Raji (cell line): ENCODE measurements around the gene COL17A1.

Source experiments
- POLR2A ChIP-seq: IDR thresholded peaks from 2 replicates; pipeline ENCODE4 v1.6.1; 2011; ENCODE audit warnings: low read depth, low read length, control low read depth; ENCODE audit not compliant: insufficient read depth

COL17A1 gene

GRCh38 chr10:104041891-104042535 is 43.7 kb downstream of the COL17A1 start:
- no peak for TF ChIP-seq POLR2A

DNA sequence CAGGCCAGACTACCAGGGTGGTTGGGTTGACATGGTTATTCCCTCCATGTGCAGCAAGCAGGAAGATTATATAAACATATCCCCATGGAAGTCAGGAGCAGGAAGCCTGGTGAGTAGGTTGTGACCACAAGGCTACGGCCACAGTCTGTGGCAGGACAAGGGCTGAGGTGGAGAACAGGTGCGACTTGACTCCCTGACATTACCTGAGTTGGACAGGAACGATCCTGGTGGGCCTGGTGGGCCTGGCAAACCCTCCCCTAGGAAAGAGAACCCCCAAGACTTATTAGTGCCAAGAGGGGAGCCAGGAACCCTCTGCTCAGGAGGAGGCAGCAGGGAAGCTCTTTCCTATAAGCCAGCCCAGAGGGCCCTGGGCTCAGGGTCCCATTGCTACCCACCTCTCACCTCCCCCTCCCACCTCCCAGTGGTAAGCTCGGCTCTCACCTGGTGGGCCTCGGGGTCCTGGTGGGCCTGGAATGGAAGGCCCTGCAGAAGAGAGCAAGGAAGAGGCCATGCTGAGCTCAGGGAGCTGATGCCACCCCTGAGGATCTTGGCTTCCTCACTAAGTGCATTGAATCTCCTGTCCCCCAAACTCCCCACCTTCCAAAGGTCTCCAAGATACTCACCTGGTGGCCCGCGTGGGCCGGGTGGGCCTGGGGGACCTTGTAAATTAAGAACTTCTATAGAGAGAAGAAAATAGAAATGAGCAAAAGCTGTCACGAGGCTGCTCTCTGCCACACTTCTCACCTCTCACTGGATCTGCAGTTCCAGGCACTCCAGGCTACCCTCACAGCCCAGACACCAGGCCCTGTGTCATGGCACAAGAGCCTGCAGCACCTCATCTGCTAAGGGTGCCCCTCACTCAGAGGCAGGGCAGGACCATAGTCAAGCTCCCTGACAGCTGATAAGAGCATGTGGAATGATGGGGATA is 44.6 kb downstream of the COL17A1 start:
- no peak for TF ChIP-seq POLR2A

DNA sequence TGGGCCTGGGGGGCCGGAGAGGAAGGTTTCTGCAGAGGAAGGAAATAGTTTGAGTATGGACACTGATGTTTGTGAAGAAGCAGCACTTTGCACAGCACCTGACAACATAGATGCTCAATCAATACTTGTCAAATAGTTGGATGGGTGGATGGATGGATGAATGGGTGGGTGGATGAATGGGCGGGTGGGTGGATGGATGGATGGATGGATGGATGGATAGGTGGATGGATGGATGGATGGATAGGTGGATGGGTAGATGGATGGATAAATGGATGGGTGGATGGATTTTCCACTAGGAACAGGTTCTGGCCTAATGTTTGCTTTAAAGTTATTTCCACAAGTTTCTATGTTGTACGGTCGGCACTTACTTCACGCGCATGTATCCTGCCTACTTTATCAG is 45.3 kb downstream of the COL17A1 start:
- TF ChIP-seq POLR2A: no peak

DNA sequence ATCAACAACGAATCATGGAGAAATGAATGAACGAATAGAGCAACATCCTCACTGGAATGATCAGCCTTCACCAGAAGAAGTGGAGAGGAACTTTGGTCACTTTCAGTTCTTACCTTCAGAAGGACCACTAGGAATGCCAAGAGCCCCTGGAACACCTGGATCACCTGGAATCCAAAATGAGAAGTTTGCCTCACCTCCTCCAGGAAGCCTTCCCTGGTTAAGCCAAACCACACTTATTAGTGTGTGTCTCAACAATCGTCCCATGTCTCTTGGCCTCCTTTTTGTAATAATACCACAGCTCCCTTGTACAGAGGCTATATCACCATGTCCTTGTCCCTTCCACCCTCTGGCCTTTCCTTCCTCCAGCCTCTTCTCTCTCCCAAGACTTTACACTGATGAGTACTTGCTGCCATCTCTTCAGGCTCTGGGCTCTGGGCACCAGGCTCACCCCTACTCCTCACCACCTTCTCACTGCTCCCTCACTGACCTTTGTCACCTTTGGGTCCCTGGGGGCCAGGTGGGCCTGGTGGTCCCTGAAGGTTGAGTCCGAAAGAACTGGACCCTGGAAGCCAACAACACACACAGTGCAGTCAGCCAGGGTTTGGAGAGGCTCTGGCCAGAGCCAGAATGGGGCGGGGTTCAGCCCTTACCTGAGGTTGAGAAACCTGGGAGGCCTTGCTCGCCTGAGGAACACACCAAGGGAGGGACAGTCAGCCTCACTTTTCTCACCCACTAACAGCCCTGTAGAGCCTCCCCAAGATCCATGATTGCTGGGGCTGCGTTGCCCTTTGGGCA is 46.5 kb downstream of the COL17A1 start:
- no peak for TF ChIP-seq POLR2A

DNA sequence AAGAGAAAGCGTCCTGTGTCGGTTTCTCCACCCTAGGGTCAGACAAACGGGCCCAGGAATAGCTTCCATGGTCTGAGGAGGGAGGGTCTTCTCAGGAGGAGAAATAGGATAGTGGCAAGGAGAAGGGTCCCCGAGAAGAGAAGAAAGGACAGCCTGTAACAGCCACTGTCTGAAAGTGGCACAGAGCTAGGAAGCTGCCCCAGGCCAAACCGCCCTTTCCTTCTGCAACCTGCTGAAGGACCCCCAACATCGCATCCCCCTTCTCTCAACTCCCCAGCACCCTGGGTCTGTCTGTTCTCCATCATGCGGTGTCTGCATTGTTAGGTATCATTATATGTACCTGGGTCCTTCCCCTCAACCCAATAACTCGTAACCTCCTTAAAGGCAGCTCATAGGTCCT is 47.1 kb downstream of the COL17A1 start:
- no peak for TF ChIP-seq POLR2A

DNA sequence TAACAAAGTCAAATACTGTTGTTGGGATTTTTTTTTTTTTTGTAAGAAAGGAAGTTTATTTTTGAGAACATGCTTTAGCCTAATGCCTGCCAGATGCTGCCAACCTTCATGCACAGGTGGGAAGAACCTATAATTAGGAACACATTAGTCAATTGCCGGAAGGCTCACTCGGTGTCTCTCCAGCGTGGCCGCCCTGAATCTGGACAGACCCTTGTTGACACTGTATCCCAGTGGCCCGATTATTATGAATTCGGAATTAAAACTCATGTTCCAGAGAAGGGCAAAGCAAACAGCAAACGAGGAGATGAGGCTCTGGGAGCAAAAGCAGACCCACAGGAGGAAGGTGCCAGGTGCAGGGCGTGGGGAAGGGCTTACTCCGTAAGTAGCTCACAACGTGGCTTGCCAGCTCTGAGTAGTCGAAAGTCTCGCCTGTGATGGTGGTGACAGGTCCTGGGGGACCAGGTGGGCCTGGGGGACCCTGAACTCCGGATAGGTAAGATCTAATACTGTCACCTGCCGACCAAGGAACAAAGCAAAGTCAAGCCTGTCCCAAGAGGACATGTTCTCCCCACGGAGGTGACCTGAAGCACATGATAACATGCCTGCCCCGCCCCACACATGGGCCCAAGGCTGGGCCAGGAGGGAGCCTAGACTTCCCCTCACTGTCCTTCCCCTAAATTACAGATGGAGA is 48.3 kb downstream of the COL17A1 start:
- no peak for TF ChIP-seq POLR2A

GRCh38 chr10:104036518-104037260 is 49.0 kb downstream of the COL17A1 start:
- TF ChIP-seq POLR2A: no peak

DNA sequence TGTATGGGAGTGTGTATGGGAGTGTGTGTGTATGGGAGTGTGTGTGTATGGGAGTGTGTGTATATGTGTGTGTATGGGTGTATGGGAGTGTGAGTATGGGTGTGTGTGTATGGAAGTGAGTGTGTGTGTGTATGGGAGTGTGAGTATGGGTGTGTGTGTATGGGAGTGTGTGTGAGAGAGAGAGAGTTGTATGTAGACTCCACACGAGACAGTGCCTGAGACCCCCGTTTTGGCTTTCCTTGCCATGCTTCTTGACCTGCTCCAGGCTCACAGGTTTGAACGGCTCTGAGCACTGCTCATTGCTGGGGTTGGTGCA is 49.7 kb downstream of the COL17A1 start:
- TF ChIP-seq POLR2A: no peak

DNA sequence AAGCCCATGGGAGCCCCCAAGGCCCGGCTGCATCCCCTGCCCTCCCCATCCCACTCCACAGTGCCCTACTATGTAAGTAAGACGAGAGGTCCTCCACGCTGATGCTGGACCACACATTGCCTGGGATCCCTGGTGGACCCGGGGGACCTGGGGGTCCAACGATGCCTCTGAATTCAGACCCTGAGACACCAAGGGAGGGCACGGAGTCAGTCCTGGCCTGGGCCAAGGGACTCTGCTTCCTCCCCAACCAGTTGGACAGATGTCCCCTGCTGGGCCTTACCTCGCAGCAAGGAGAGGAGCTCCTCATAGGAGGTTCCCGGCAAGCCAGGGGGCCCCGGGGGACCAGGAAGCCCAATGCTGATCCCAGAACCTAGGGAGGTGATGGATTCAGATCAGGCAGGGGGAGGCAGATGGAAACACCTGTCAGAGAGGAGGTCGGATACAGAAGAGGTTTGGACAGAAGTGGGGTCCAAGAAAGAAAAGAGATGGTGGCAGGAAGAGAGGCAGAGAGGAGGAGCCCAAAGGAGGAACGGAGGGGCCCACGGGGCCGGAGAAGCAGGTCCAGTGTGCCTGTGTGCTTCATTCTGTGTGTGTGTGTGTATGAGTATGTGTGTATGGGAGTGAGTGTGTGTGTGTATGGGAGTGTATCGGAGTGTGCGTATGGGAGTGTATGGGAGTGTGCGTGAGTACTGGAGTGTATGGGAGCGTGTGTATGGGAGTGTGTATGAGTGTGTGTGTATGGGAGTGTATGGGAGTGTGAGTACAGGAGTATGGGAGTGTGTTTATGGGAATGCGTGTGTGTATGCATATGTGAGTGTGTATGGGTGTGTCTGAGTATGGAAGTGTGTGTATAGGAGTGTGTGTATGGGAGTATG is 50.2 kb downstream of the COL17A1 start:
- no peak for TF ChIP-seq POLR2A

DNA sequence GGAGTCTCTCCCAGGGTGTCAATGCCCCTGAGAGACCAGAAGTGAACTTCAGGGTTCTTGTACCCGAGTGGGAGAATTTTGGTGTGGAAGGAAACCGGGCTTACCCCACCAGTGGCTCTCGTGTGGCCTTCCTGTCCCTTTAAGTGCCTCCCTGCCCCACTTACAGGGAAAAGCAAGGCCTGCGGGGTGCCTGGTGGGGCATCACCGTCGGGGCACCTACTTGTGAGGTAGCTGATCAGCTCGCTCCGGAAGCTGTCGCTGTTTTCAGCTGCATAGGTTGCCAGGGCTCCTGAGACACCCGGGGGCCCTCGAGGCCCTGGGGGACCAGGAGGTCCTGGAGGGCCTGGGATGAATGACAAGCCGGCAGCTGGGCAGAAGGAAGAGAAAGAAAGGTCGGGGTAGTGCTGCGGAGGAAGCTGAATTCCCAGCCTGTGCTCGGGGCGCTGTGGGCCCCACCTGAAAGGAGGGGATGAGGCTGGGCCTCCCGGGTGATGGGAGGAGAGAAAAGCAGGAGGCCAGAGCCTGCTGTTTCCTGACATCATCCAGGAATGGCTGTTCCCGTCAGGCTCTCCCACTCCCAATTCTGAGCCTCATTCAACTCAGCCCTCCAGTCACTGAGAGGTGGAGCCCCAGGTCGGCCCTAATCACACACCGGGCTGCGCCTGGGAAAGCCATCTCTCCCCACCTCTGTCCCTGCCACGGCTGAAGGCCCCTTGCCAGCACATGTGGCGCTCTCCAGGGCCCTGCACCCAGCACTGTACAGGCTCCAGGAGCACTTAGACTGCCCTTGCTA is 51.1 kb downstream of the COL17A1 start:
- no peak for TF ChIP-seq POLR2A

- TF ChIP-seq POLR2A: no peak
Observed at GRCh38 chr10:104033966-104034365, 51.7 kb downstream of the COL17A1 start.

DNA sequence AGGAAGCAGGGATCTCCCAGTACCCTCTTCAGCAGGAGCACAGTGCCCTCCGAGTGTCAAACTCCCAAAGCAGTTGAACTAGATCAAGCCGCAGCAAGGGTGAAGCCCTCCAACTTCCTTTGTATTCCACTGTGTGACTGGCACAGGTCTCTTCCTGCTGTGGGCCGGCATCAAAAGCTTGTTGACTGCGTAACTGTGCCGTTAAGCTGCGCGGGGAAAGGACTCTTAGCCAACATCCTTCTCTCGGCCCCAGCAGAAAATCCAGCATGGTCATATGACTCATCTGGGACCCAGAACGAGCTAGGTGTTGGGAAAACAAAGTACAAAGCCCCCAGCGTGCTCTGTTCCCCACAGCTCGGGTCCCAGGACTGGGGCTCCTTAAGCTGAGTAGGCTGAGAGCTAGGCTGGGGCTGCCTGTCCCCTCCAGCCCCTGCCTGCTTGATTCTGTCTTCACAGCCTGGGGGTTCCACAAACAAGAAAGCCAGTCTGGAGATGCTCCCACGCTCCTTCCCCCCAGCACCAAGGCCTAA is 52.2 kb downstream of the COL17A1 start:
- no peak for TF ChIP-seq POLR2A
